IMR-90 (cell line): ENCODE results near the gene URB2. TPM values are rescaled to one million over a fixed set of nuclear protein-coding genes. Genes with fewer than 3 reads are reported as not detected.

Experiments
- ATAC-seq: fragments of 200-7000 bp; cut with Tn5 transposase; 2 replicates; pipeline ENCODE4 v1.9.1; 2020; ENCODE audit warnings: low read depth, mild to moderate bottlenecking, moderate library complexity
- BruUV-seq: library from RNA; stranded (reverse); fragments of 400-500 nt; replicated peaks from 2 replicates; lab custom pipeline; 2021; lab: Mats Ljungman, UMichigan
- CTCF ChIA-PET: fragments of 300-600 bp; formaldehyde crosslinking; extraction: SDS; loops from one replicate; lab custom pipeline; 2021; ENCODE audit warnings: antibody characterized with exemption; lab: Yijun Ruan, JAX
- POLR2A ChIA-PET: fragments of 300-600 bp; sonication (Branson Sonifier 250); formaldehyde crosslinking; loops from one replicate; lab custom pipeline; 2022; ENCODE audit warnings: antibody characterized with exemption; ENCODE audit not compliant: unreplicated experiment; lab: Charles Lee
- DNase-seq: peaks from one replicate; pipeline ENCODE4 v3.0.0; 2013
- H2AFZ ChIP-seq: replicated peaks from 2 replicates; pipeline ENCODE3; 2013; ENCODE audit warnings: low read length, mild to moderate bottlenecking; ENCODE audit not compliant: poor library complexity
- H2AK5ac ChIP-seq: 2 replicates; pipeline ENCODE4 v1.6.1; 2013; ENCODE audit warnings: low read depth, low read length, inconsistent platforms
- H2AK9ac ChIP-seq: replicated peaks from 2 replicates; pipeline ENCODE3; 2013; ENCODE audit warnings: mild to moderate bottlenecking, low read depth, low read length, moderate library complexity; ENCODE audit not compliant: poor library complexity
- H2BK120ac ChIP-seq: 2 replicates; pipeline ENCODE4 v1.6.1; 2013; ENCODE audit warnings: low read depth, low read length, inconsistent platforms
- H2BK15ac ChIP-seq: 3 replicates; pipeline ENCODE4 v1.6.1; 2013; ENCODE audit warnings: low read depth, low read length, inconsistent platforms
- H2BK20ac ChIP-seq: 2 replicates; pipeline ENCODE4 v1.6.1; 2013; ENCODE audit warnings: low read depth, mild to moderate bottlenecking, inconsistent platforms, low read length, moderate library complexity
- H2BK5ac ChIP-seq: 2 replicates; pipeline ENCODE4 v1.6.1; 2013; ENCODE audit warnings: mild to moderate bottlenecking, low read depth, low read length, inconsistent platforms; ENCODE audit not compliant: poor library complexity, severe bottlenecking
- H3K14ac ChIP-seq: replicated peaks from 2 replicates; pipeline ENCODE4 v1.6.1; 2013; ENCODE audit warnings: low read depth, low read length, inconsistent platforms
- H3K18ac ChIP-seq: 2 replicates; pipeline ENCODE4 v1.6.1; 2013; ENCODE audit warnings: low read depth, low read length, control low read depth
- H3K23ac ChIP-seq: 2 replicates; pipeline ENCODE4 v1.6.1; 2013; ENCODE audit warnings: low read depth, low read length, inconsistent platforms
- H3K27ac ChIP-seq: 2 replicates; pipeline ENCODE4 v1.5.1; 2013; ENCODE audit warnings: mild to moderate bottlenecking, control low read depth, low read length; ENCODE audit not compliant: insufficient read depth
- H3K27me3 ChIP-seq: 2 replicates; pipeline ENCODE4 v1.6.1; 2013; ENCODE audit warnings: low read length; ENCODE audit not compliant: control insufficient read depth, insufficient read depth
- H3K36me3 ChIP-seq: 2 replicates; pipeline ENCODE4 v1.6.1; 2013; ENCODE audit warnings: low read length, mixed read lengths; ENCODE audit not compliant: control insufficient read depth, insufficient read depth
- H3K4ac ChIP-seq: 2 replicates; pipeline ENCODE4 v1.6.1; 2013; ENCODE audit warnings: low read depth, low read length, inconsistent platforms
- H3K4me1 ChIP-seq: 2 replicates; pipeline ENCODE4 v1.6.1; 2013; ENCODE audit warnings: low read length, mixed read lengths; ENCODE audit not compliant: control insufficient read depth, insufficient read depth
- H3K4me2 ChIP-seq: 2 replicates; pipeline ENCODE4 v1.6.1; 2013; ENCODE audit warnings: low read depth, mild to moderate bottlenecking, control low read depth, low read length, moderate library complexity
- H3K4me3 ChIP-seq: 2 replicates; pipeline ENCODE4 v1.5.1; 2013; ENCODE audit warnings: low read depth, mild to moderate bottlenecking, control low read depth, low read length, moderate library complexity; ENCODE audit not compliant: insufficient read depth
- H3K56ac ChIP-seq: 2 replicates; pipeline ENCODE4 v1.6.1; 2013; ENCODE audit warnings: low read length, inconsistent platforms; ENCODE audit not compliant: insufficient read depth; ENCODE audit errors: extremely low read depth
- H3K79me1 ChIP-seq, 2 experiments: 2 replicates each; pipeline ENCODE4 v1.6.1; 2013; ENCODE audit warnings: low read length in 2 of 2, inconsistent platforms in 1 of 2, low read depth in 1 of 2
- H3K9ac ChIP-seq: 2 replicates; pipeline ENCODE4 v1.6.1; 2013; ENCODE audit warnings: low read depth, low read length, control low read depth
- H3K9me1 ChIP-seq: 2 replicates; pipeline ENCODE4 v1.6.1; 2013; ENCODE audit warnings: low read length, inconsistent platforms; ENCODE audit not compliant: insufficient read depth
- H3K9me3 ChIP-seq: 2 replicates; pipeline ENCODE4 v1.6.1; 2013; ENCODE audit warnings: low read length; ENCODE audit not compliant: control insufficient read depth, insufficient read depth
- H4K20me1 ChIP-seq: 2 replicates; pipeline ENCODE4 v1.6.1; 2013; ENCODE audit warnings: low read length, inconsistent platforms; ENCODE audit not compliant: insufficient read depth
- H4K5ac ChIP-seq: 2 replicates; pipeline ENCODE4 v1.6.1; 2013; ENCODE audit warnings: mild to moderate bottlenecking, low read depth, low read length, control low read depth
- H4K8ac ChIP-seq, 2 experiments: 2 replicates each; pipeline ENCODE4 v1.6.1; 2013; ENCODE audit warnings: low read depth in 2 of 2, low read length in 2 of 2, control low read depth in 1 of 2, inconsistent platforms in 1 of 2
- H4K91ac ChIP-seq: 2 replicates; pipeline ENCODE4 v1.6.1; 2013; ENCODE audit warnings: low read depth, low read length, inconsistent platforms; ENCODE audit not compliant: insufficient read depth
- BHLHE40 ChIP-seq: fragments of 150-350 bp; IDR thresholded peaks from 2 replicates; pipeline ENCODE4 v1.6.1; 2016; ENCODE audit warnings: mild to moderate bottlenecking, low read depth, low read length
- CEBPB ChIP-seq: IDR thresholded peaks from 2 replicates; pipeline ENCODE4 v1.6.1; 2012; ENCODE audit warnings: low read depth, low read length, improper control_type of control experiment
- CHD1 ChIP-seq: IDR thresholded peaks from 2 replicates; pipeline ENCODE4 v1.6.1; 2012; ENCODE audit warnings: low read depth, low read length, improper control_type of control experiment
- FOS ChIP-seq: fragments of 150-350 bp; IDR thresholded peaks from 2 replicates; pipeline ENCODE4 v1.6.1; 2016; ENCODE audit warnings: low read depth, low read length
- MAFK ChIP-seq: IDR thresholded peaks from 2 replicates; pipeline ENCODE4 v1.6.1; 2012; ENCODE audit warnings: low read depth, low read length, improper control_type of control experiment
- MAZ ChIP-seq: IDR thresholded peaks from 2 replicates; pipeline ENCODE4 v1.6.1; 2012; ENCODE audit warnings: low read depth, mild to moderate bottlenecking, low read length, improper control_type of control experiment, moderate library complexity, borderline replicate concordance
- MXI1 ChIP-seq: IDR thresholded peaks from 2 replicates; pipeline ENCODE4 v1.6.1; 2012; ENCODE audit warnings: low read depth, mild to moderate bottlenecking, low read length, moderate library complexity, borderline replicate concordance
- NFE2L2 ChIP-seq: fragments of 150-350 bp; IDR thresholded peaks from 2 replicates; pipeline ENCODE4 v1.6.1; 2016; ENCODE audit warnings: low read depth, mild to moderate bottlenecking, low read length
- POLR2A ChIP-seq: IDR thresholded peaks from 2 replicates; pipeline ENCODE4 v1.6.1; 2012; ENCODE audit warnings: mild to moderate bottlenecking, low read depth, low read length
- RAD21 ChIP-seq: IDR thresholded peaks from 2 replicates; pipeline ENCODE4 v1.6.1; 2012; ENCODE audit warnings: low read length, improper control_type of control experiment
- RCOR1 ChIP-seq: IDR thresholded peaks from 2 replicates; pipeline ENCODE4 v1.6.1; 2012; ENCODE audit warnings: mild to moderate bottlenecking, low read length, improper control_type of control experiment; ENCODE audit not compliant: insufficient replicate concordance
- RFX5 ChIP-seq: IDR thresholded peaks from 2 replicates; pipeline ENCODE4 v1.8.0; 2012; ENCODE audit warnings: low read depth, mild to moderate bottlenecking, low read length, moderate library complexity
- SMC3 ChIP-seq: fragments of 150-350 bp; IDR thresholded peaks from 2 replicates; pipeline ENCODE4 v1.6.1; 2016; ENCODE audit warnings: low read depth, mild to moderate bottlenecking, antibody characterized with exemption, low read length, moderate library complexity
- WGBS, 2 experiments: methylation state at CpG; one replicate each; pipeline versions ENCODE4 v1.1.5 to v1.1.7; 2013; ENCODE audit warnings: missing lambda C conversion rate in 2 of 2; ENCODE audit not compliant: insufficient read length in 1 of 2; ENCODE audit errors: extremely low coverage in 2 of 2; 5-methylcytosine and 5-hydroxymethylcytosine counted together
- dilution Hi-C: fragments of 300-500 bp; cut with HindIII; formaldehyde crosslinking; loops from one replicate; pipeline ENCODE4 v1.14.3; 2018; ENCODE audit warnings: low sequenced_read_pairs; ENCODE audit not compliant: unreplicated experiment
- in situ Hi-C: fragments of 300-500 bp; cut with MboI; formaldehyde crosslinking; loops from 3 replicates; pipeline ENCODE4 v1.14.3; 2019; ENCODE audit warnings: low sequenced_read_pairs, inconsistent platforms, mixed read lengths
- intact Hi-C: fragments of 100-400 bp; cut with micrococcal nuclease; formaldehyde crosslinking; loops from 2 replicates; pipeline ENCODE4 v1.10.0; 2022
- polyA plus RNA-seq, 3 experiments: library from polyadenylated mRNA; depleted of rRNA; stranded (reverse); fragments of >200 nt; gene quantifications; 2 replicates each; pipeline ENCODE4 v1.2.3, GENCODE V29; 2012; ENCODE audit warnings: low replicate concordance in 1 of 3
- total RNA-seq: library from RNA; depleted of rRNA; stranded (reverse); fragments of >200 nt; gene quantifications from 2 replicates; pipeline ENCODE4 v1.2.3, GENCODE V29; 2012
- TF ChIP-seq, protein P1 (sequence below): conservative IDR thresholded peaks from 2 replicates; pipeline ENCODE4 v1.5.1; 2012; ENCODE audit warnings: mild to moderate bottlenecking, low read depth, low read length, improper control_type of control experiment
- TF ChIP-seq, protein P2 (sequence below): fragments of 150-350 bp; IDR thresholded peaks from 2 replicates; pipeline ENCODE4 v1.6.1; 2016; ENCODE audit warnings: low read depth, mild to moderate bottlenecking, low read length, moderate library complexity, borderline replicate concordance
- TF ChIP-seq, protein P3 (sequence below): fragments of 150-350 bp; IDR thresholded peaks from 2 replicates; pipeline ENCODE4 v1.6.1; 2017; ENCODE audit warnings: mild to moderate bottlenecking, antibody characterized with exemption, low read length, low read depth

URB2 gene
- total and polyA plus RNA-seq, 2 of the 4 experiments (the other 2 are of a cell fraction) = 5.9 to 15.4 TPM

DNA sequence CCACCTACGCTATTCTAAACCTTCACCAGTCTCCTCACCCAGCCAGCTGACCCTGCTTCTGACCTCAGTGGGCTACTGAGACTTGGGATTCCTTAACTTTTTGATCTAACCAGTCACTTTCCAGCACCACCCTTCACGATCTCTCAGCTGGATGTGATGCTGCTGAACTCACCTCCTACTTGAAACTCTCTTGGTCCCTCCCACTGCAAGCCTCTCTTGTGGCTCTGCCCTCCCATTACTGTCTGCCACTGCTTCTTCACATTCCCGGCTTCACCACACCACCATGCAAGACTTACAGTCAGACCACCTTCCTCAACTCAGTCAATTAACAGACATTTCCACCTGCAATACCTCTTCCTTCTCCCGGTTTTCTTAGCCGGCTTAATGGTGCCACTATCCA lies 6.4 kb upstream of the URB2 start:
- Histone ChIP-seq H3K14ac (0 out of 2 replicates have a peak overlapping the region, but pooled peaks have one; percentile 21), H3K27me3 (no peaks in the 10 kb centered on the region), H2BK5ac (no peak overlapping the region), H3K4me2 (no peak overlapping the region), H3K18ac (no peak overlapping the region), H3K36me3 (0 out of 2 replicates have a peak, but pooled peaks cover 2% of the 10 kb centered on the region), H4K5ac (no peak overlapping the region), H2AK5ac (no peak overlapping the region), H3K9me3 (no peaks in the 10 kb centered on the region), H2AFZ (no peak overlapping the region), H3K27ac (no peak overlapping the region), H2BK15ac (no peak overlapping the region), H3K56ac (no peak overlapping the region), H3K9me1 (peaks cover 12% of the 10 kb centered on the region), H3K4me1 (peaks cover under 1% of the 10 kb centered on the region), H2BK120ac (no peak overlapping the region), H2BK20ac (no peak overlapping the region), H3K4ac (no peak overlapping the region), H3K23ac (no peak overlapping the region), H4K91ac (no peak overlapping the region), H2AK9ac (no peak overlapping the region), H3K9ac (no peak overlapping the region), H3K4me3 (no peak overlapping the region), H4K8ac (no peak overlapping the region), H4K20me1 (peaks cover 56% of the 10 kb centered on the region), H3K79me1 (peaks cover 29 to 63% of the 10 kb centered on the region in 2 experiments)
- no peak for DNase-seq
- POLR2A ChIA-PET = no interaction called here
- in situ Hi-C loops = no loop called here
- no TSS peak for BruUV-seq
- no peak for ATAC-seq
- intact Hi-C loops = no loop called here
- CTCF ChIA-PET = no interaction called here
- dilution Hi-C loops = no loop called here
- WGBS, 2 experiments = 79% methylated on average over 3 of the region's 5 CpGs; no CpG with 5 or more reads in 1 of the 2 experiments
- TF ChIP-seq CEBPB (no peak), FOS (no peak), RCOR1 (no peak), POLR2A (no peak), SMC3 (no peak), RAD21 (no peak), CHD1 (no peak), MAZ (no peak), RFX5 (no peak), BHLHE40 (no peak), MXI1 (no peak), NFE2L2 (no peak), MAFK (no peak)
- TF ChIP-seq, protein P1, sequence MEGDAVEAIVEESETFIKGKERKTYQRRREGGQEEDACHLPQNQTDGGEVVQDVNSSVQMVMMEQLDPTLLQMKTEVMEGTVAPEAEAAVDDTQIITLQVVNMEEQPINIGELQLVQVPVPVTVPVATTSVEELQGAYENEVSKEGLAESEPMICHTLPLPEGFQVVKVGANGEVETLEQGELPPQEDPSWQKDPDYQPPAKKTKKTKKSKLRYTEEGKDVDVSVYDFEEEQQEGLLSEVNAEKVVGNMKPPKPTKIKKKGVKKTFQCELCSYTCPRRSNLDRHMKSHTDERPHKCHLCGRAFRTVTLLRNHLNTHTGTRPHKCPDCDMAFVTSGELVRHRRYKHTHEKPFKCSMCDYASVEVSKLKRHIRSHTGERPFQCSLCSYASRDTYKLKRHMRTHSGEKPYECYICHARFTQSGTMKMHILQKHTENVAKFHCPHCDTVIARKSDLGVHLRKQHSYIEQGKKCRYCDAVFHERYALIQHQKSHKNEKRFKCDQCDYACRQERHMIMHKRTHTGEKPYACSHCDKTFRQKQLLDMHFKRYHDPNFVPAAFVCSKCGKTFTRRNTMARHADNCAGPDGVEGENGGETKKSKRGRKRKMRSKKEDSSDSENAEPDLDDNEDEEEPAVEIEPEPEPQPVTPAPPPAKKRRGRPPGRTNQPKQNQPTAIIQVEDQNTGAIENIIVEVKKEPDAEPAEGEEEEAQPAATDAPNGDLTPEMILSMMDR = no peak
- TF ChIP-seq, protein P2, sequence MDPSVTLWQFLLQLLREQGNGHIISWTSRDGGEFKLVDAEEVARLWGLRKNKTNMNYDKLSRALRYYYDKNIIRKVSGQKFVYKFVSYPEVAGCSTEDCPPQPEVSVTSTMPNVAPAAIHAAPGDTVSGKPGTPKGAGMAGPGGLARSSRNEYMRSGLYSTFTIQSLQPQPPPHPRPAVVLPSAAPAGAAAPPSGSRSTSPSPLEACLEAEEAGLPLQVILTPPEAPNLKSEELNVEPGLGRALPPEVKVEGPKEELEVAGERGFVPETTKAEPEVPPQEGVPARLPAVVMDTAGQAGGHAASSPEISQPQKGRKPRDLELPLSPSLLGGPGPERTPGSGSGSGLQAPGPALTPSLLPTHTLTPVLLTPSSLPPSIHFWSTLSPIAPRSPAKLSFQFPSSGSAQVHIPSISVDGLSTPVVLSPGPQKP = no peak
- TF ChIP-seq, protein P3, sequence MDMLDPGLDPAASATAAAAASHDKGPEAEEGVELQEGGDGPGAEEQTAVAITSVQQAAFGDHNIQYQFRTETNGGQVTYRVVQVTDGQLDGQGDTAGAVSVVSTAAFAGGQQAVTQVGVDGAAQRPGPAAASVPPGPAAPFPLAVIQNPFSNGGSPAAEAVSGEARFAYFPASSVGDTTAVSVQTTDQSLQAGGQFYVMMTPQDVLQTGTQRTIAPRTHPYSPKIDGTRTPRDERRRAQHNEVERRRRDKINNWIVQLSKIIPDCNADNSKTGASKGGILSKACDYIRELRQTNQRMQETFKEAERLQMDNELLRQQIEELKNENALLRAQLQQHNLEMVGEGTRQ = no peak
